MV-4-11 (cell line): ENCODE data around the gene NR2F1.
A peak's percentile ranks its signal among the peaks of the same experiment; 100 is the strongest.

Source experiments
- DNase-seq: peaks from one replicate; lab custom pipeline; 2025; lab: John Stamatoyannopoulos, UW

The NR2F1 gene

GRCh38 chr5:93591323-93591945 lies 8.4 kb downstream of the NR2F1 start:
- no peak for DNase-seq

- no peak for DNase-seq
These were observed 9.9 kb downstream of the NR2F1 start for GRCh38 chr5:93592883-93593282.

GRCh38 chr5:93593476-93594131 lies 10.6 kb downstream of the NR2F1 start:
- no peak for DNase-seq

GRCh38 chr5:93594591-93595419 lies 11.8 kb downstream of the NR2F1 start:
- DNase-seq = no peak

GRCh38 chr5:93595420-93596147 lies 12.6 kb downstream of the NR2F1 start:
- no peak for DNase-seq

- no peak for DNase-seq
These were observed 13.3 kb downstream of the NR2F1 start for GRCh38 chr5:93596310-93596675.

- DNase-seq = peak; percentile 71
These were observed 13.9 kb downstream of the NR2F1 start for GRCh38 chr5:93596676-93597490.

GRCh38 chr5:93598091-93599000 lies 15.3 kb downstream of the NR2F1 start:
- DNase-seq = no peak

GRCh38 chr5:93599001-93599379 lies 16.0 kb downstream of the NR2F1 start:
- no peak for DNase-seq

- DNase-seq = no peak
These were observed 16.5 kb downstream of the NR2F1 start for GRCh38 chr5:93599399-93600120.

GRCh38 chr5:93600409-93601070 lies 17.5 kb downstream of the NR2F1 start:
- DNase-seq = no peak

GRCh38 chr5:93601071-93601801 lies 18.2 kb downstream of the NR2F1 start:
- no peak for DNase-seq

GRCh38 chr5:93601802-93602155 lies 18.8 kb downstream of the NR2F1 start:
- DNase-seq = no peak

GRCh38 chr5:93602241-93603077 lies 19.4 kb downstream of the NR2F1 start:
- DNase-seq = no peak

GRCh38 chr5:93603078-93603792 lies 20.2 kb downstream of the NR2F1 start:
- no peak for DNase-seq

- DNase-seq = no peak
These were observed 21.0 kb downstream of the NR2F1 start for GRCh38 chr5:93603793-93604643.
